Thymus (tissue), 11 donors: ENCODE results near the gene SAT2. TPM values are rescaled to one million over a fixed set of nuclear protein-coding genes. Genes with fewer than 3 reads are reported as not detected.

Source experiments
- DNase-seq, 9 donors: peaks; one replicate each; pipeline ENCODE4 v3.0.0-alpha.2; 2013; ENCODE audit warnings: low spot score in 9 of 9, low read depth in 6 of 9, missing footprints in 1 of 9
- H3K27ac ChIP-seq, 2 donors: one replicate each; pipeline ENCODE4 v1.5.1; 2013; ENCODE audit warnings: control low read depth in 1 of 2, low read depth in 1 of 2, low read length in 1 of 2, mild to moderate bottlenecking in 1 of 2, moderate library complexity in 1 of 2
- H3K27me3 ChIP-seq, 2 donors: one replicate each; pipeline ENCODE4 v1.5.1; 2013; ENCODE audit warnings: low read length in 1 of 2; ENCODE audit not compliant: control insufficient read depth in 2 of 2, insufficient read depth in 1 of 2
- H3K36me3 ChIP-seq, 2 donors: one replicate each; pipeline ENCODE4 v1.5.1; 2013; ENCODE audit warnings: low read length in 1 of 2, mild to moderate bottlenecking in 1 of 2, moderate library complexity in 1 of 2; ENCODE audit not compliant: control insufficient read depth in 2 of 2, insufficient read depth in 2 of 2
- H3K4me1 ChIP-seq, 2 donors: one replicate each; pipeline ENCODE4 v1.5.1; 2013; ENCODE audit warnings: low read length in 2 of 2; ENCODE audit not compliant: control insufficient read depth in 2 of 2, insufficient read depth in 2 of 2
- H3K4me3 ChIP-seq, 2 donors: one replicate each; pipeline ENCODE4 v1.5.1; 2013; ENCODE audit warnings: low read length in 2 of 2, control low read depth in 1 of 2, mild to moderate bottlenecking in 1 of 2
- H3K9me3 ChIP-seq, 2 donors: one replicate each; pipeline ENCODE4 v1.5.1; 2013; ENCODE audit warnings: low read length in 1 of 2, mild to moderate bottlenecking in 1 of 2; ENCODE audit not compliant: control insufficient read depth in 2 of 2, insufficient read depth in 1 of 2
- WGBS: extraction: QIAGEN DNeasy Blood & Tissue Kit; methylation state at CpG from one replicate; pipeline ENCODE4 v1.1.7; 2013; 5-methylcytosine and 5-hydroxymethylcytosine counted together
- polyA plus RNA-seq: library from polyadenylated mRNA; stranded (reverse); fragments of 200-250 nt; gene quantifications from one replicate; pipeline ENCODE4 v1.2.3, GENCODE V29; 2013
- total RNA-seq: library from RNA; stranded (reverse); fragments of 120-200 nt; gene quantifications from one replicate; pipeline ENCODE4 v1.2.4, GENCODE V29; 2013
- donor health status: healthy.

SAT2 gene
- total and polyA plus RNA-seq, 2 donors: 31.9 to 163 TPM

DNA sequence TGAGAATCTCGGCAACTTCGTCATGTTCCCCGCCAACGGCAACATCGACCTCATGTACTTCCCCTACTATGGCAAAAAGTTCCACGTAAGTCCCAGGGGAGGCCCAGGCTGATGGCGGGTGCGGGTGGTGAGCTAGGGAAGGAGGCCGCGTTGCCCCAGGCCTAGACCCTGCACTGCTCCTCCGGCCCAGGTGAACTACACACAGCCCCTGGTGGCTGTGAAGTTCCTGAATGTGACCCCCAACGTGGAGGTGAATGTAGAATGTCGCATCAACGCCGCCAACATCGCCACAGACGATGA is 27.9 kb upstream of the SAT2 start:
- Histone ChIP-seq H3K27ac (no peak overlapping the region), H3K9me3 (no peaks in the 10 kb centered on the region), H3K4me3 (no peak overlapping the region), H3K4me1 (peaks cover 10 to 11% of the 10 kb centered on the region in 2 donors), H3K27me3 (peaks cover 23 to 56% of the 10 kb centered on the region in 2 donors), H3K36me3 (no peaks in the 10 kb centered on the region)
- no peak for DNase-seq
- WGBS: 95% methylated on average over 17 of the region's 17 CpGs

DNA sequence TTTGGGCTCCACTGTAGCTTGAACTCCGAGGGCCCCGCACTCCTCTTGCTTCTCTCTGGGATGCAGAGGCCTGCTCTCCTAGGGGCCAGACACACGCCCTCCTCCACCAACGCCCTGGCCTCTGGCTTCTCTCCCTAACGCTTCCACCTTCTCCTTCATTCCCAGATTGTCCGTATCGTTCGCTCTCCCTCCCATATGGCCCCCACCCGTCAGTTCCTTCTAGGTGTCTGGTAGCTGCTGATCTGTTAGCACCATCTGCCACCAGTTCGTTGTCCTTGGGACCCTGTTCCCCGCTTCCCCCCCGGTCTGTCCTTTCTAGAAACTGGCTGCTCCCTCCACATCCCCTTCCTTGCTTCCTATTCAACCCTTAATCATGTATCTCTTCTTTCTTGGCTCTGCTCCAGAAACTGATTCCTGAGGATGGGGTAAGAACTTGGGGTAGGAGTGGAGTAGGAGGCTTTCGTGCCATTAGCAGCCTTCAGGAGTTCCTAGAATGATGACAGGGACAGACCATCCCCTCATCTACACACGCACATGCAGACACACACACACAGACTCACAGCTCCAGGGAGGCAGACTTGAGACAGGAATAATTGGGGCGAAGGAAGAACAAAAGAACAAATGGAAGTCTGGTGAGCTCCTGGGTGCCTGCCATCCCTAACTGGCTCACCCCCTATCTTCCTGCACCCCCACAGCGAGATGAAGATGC is 27.4 kb upstream of the SAT2 start:
- Histone ChIP-seq H3K27me3 (peaks cover 23 to 61% of the 10 kb centered on the region in 2 donors), H3K9me3 (no peaks in the 10 kb centered on the region), H3K36me3 (no peaks in the 10 kb centered on the region), H3K4me1 (peaks cover 10 to 16% of the 10 kb centered on the region in 2 donors), H3K4me3 (no peak overlapping the region), H3K27ac (no peak overlapping the region)
- 94% methylated on average over 16 of the region's 16 CpGs for WGBS
- no peak for DNase-seq

DNA sequence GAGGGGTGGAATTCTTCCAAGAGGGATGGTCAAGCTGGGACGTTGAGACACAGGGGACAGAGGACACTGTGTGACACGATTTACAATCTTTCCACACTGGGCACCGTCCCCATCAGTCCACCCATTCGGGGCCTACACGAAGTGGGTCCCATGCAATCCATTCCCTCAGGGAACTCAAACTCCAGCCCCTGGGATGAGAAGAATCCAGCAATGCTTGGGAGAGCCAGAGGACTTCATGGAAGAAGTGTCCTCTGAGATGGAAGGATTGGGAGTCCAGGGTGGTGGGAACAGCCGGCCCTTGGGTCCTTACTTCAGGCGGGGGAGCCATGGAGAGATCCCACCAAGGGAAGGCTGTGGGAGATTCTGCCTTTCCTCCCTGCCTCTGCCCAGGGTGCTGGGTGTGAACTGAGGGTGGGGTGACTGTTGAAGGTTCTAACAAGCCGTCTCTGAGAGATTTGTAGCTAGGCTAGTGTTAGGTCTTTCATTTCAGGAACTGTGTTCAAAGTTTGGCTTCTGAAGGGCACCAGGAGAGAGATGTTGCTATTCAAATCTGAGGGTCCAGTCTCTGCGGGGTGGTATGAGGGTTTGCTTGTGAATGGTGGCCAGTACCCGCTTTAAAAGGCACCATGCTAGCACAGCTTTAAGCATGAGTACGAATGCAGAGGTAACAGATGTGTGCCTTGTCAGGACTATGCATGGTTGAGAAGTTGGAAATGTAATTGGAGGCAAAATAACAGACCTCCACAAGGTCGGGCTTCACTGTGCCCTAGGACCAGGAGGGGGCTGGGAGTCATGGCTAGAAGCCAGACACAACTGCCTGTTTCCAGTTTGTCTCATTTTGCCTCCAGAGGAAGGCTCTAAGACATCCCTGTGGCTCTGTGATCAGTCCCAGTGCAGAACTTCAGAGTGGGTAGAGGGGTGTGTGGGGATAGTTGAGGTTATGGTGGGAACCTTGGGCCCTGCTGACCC is 25.1 kb upstream of the SAT2 start:
- Histone ChIP-seq H3K4me1 (peaks cover 10 to 18% of the 10 kb centered on the region in 2 donors), H3K4me3 (no peak overlapping the region), H3K36me3 (no peaks in the 10 kb centered on the region), H3K27me3 (peaks cover 23 to 80% of the 10 kb centered on the region in 2 donors), H3K27ac (no peak overlapping the region), H3K9me3 (no peaks in the 10 kb centered on the region)
- 88% methylated on average over 12 of the region's 12 CpGs for WGBS
- DNase-seq: no peak

DNA sequence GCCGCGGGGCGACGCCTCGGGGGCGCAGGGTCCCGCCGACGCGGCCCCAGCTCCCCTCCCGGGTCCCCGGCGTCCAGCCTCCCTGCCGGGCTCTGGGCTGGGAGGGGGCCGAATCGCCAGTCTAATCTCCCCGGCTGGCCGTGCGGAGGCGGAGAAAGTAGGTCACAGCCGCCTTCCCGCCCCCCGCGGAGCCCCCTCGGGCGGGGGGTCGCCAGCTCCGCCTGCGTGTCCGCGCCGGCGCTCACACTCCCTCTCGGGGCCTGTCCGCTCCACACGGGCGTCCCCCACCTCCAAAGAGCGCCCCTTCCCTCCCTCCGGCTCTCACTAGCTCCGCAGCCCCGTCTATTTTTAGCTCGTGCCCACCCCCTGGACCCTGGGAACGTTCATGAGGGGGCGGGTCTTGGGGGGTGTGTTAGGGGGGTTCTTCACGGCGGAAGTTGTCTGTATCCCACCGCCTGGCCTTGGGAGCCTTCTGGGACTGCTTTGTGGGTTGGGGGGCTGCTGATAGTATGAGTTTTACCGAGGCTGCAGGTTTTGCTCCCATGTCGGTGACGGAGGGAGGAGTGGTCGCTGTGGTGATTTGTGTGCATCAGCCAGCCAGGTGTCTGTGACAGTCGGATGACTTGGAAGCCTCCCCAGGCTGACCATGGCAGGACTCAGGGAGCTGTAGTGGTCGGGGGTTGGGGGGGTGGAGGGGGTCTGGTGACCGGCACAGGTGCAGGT is 24.2 kb upstream of the SAT2 start:
- Histone ChIP-seq H3K4me3 (peak overlapping the region in 1 of 2 donors; percentile 40), H3K27ac (no peak overlapping the region), H3K9me3 (no peaks in the 10 kb centered on the region), H3K27me3 (peaks cover 23 to 80% of the 10 kb centered on the region in 2 donors), H3K4me1 (peaks cover 10 to 18% of the 10 kb centered on the region in 2 donors), H3K36me3 (no peaks in the 10 kb centered on the region)
- WGBS: 9% methylated on average over 54 of the region's 54 CpGs
- peak in 2 of 9 donors; percentile 19 for DNase-seq

DNA sequence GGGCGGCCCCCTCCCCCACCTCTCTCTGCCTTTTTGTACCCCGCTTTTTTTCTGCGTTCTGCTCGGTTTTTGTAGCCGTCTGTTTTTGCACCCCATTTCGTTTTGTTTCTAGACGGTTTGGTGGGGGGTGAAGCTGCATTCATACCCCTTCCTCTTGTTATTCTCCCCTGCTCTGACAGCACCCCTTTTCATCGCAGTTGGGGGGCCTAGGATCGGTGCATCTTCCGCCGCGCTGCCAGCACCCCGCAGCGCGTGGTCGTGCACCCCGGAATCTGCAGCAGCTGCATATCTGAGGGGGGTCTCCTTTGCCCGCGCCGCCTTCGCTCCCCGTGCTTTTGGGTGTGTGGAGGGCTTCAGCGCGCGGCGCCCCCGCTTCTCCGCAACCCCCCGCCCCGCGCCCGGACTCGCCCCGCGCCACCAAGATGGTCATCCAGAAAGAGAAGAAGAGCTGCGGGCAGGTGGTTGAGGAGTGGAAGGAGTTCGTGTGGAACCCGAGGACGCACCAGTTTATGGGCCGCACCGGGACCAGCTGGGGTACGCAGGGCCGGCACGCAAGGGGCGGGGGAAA is 23.6 kb upstream of the SAT2 start:
- Histone ChIP-seq H3K9me3 (no peaks in the 10 kb centered on the region), H3K4me1 (peaks cover 10 to 18% of the 10 kb centered on the region in 2 donors), H3K27me3 (peaks cover 23 to 85% of the 10 kb centered on the region in 2 donors), H3K27ac (no peak overlapping the region), H3K36me3 (no peaks in the 10 kb centered on the region), H3K4me3 (peak overlapping the region; percentile 40)
- 2% methylated on average over 45 of the region's 45 CpGs for WGBS
- DNase-seq: peak in 1 of 9 donors; percentile 24

DNA sequence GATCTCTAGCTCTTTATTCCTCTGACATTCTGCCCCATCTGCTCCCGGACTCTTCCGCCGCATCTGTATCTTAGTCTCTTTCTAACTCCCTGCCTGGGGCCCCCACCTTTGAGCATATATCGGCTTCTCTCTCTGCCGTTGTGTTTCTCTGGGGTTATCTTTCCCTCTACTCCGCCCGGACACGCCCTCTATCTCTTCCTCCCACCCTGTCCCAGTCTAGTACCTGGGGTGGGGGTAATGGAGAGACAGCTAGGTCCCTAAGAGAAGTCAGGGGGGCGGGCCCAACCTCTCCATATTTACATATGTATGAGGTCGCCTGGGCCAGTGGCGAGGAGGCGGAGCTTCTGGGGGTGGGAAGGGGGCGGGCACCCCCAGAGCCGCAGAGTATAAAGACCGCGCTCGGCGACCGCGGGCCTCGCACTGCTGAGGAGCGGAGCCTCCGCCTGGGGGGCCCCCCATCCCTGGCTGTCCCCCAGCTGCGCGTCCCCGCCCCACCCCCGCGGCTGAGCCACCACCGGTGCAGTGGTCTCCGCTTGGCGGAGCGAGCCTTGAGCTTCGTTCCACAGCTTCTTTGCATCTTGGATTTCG is 23.0 kb upstream of the SAT2 start, which contains the start of gene ATP1B2:
TSS of gene ATP1B2 (plus strand) at position 418 of the 588 bp plus-strand sequence. CDS start 593 bp downstream, outside the sequence.
- no peak within 1 kb of the TSS for H3K27ac ChIP-seq
- no peaks in the 10 kb centered on the region for H3K36me3 ChIP-seq
- peak; percentile 66 to 93 (median 86) for DNase-seq
- peak within 1 kb of the TSS; percentile 40 for H3K4me3 ChIP-seq
- no peaks in the 10 kb centered on the region for H3K9me3 ChIP-seq
- 2% methylated on average over 34 of the region's 34 CpGs for WGBS
- peaks cover 10 to 18% of the 10 kb centered on the region in 2 donors for H3K4me1 ChIP-seq
- peaks cover 23 to 87% of the 10 kb centered on the region in 2 donors for H3K27me3 ChIP-seq

DNA sequence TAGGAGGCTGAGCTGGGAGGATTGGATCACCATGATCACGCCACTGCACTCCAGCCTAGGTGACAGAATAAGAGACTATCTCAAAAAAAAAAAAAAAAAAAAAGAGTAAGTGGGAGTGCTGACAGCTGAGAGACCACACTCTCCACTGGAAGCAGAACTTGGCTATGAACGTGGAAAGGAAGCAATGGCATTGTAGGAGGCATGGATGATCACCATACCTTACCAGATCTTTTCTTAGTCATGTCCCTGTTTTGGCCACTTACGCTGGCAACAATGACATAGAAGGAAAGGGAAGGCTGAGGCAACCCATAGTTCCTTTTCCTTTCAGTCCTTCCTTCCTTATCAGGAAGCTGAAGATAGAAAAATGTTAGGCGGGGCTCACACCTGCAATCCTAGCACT is 19.4 kb upstream of the SAT2 start:
- H3K27ac ChIP-seq: no peak overlapping the region
- peaks cover 10 to 18% of the 10 kb centered on the region in 2 donors for H3K4me1 ChIP-seq
- WGBS: 82% methylated on average over 4 of the region's 4 CpGs
- no peak for DNase-seq
- H3K9me3 ChIP-seq: no peaks in the 10 kb centered on the region
- no peak overlapping the region for H3K4me3 ChIP-seq
- no peaks in the 10 kb centered on the region for H3K36me3 ChIP-seq
- peaks cover 10 to 52% of the 10 kb centered on the region in 2 donors for H3K27me3 ChIP-seq

DNA sequence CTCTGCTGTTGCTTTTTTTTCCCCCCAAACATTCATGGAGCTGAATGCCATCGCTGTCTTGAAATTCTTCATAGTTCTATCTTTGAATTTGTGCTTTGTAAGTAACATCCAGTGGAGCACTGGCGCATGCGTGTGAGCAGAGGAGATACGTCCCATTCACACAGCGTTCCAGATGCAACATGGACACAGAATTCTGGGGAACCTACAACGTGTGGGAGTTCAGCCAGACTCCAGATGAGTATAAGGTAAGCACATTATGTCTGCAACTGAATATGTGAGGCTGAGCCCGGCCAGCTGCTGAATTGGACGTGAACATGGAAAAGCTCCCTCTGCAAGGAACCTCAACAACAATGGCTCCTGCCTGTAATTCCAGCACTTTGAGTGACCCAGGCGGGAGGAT is 18.8 kb upstream of the SAT2 start:
- Histone ChIP-seq H3K4me1 (peaks cover 6 to 15% of the 10 kb centered on the region in 2 donors), H3K27ac (no peak overlapping the region), H3K36me3 (no peaks in the 10 kb centered on the region), H3K4me3 (no peak overlapping the region), H3K9me3 (no peaks in the 10 kb centered on the region), H3K27me3 (peaks cover 4 to 47% of the 10 kb centered on the region in 2 donors)
- DNase-seq: no peak
- 91% methylated on average over 9 of the region's 9 CpGs for WGBS
